Measurements from ENCODE around the gene ESYT2. TPM values are rescaled to one million over a fixed set of nuclear protein-coding genes. Genes with fewer than 3 reads are reported as not detected.

ESYT2 gene
- total and polyA plus RNA-seq, 2 of the 4 experiments (the other 2 are of a cell fraction), result 26.7 to 69.9 TPM

- H2BK120ac ChIP-seq (ENCODE audit: low read depth, low read length), result no peak overlapping the region
- H3K9me1 ChIP-seq (ENCODE audit: insufficient read depth, low read length), result no peaks in the 10 kb centered on the region; the same call in 1 of the 2 replicates
- no peak overlapping the region for H3K9ac ChIP-seq (ENCODE audit: low read depth, low read length)
- H3K9me3 ChIP-seq (ENCODE audit: control insufficient read depth, insufficient read depth, low read length), result no peaks in the 10 kb centered on the region
- H3K14ac ChIP-seq (replicated peaks; ENCODE audit: low read depth, low read length), result no peak overlapping the region
- H3K4me2 ChIP-seq (ENCODE audit: low read depth, low read length), result no peak overlapping the region
- H2AK5ac ChIP-seq (ENCODE audit: low read depth, low read length), result no peak overlapping the region
- H3K36me3 ChIP-seq (ENCODE audit: control insufficient read depth, insufficient read depth, low read length), result peaks cover 12% of the 10 kb centered on the region
- TF ChIP-seq MAFK (IDR thresholded peaks at IDR 0.05; ENCODE audit: low read depth, low read length) (no peak), CTCF (conservative IDR thresholded peaks at IDR 0.05; ENCODE audit: low read depth, low read length) (no peak), NFE2L2 (IDR thresholded peaks at IDR 0.05; ENCODE audit: low read depth, low read length) (no peak), SMC3 (IDR thresholded peaks at IDR 0.05; ENCODE audit: low read depth, low read length) (no peak), FOS (IDR thresholded peaks at IDR 0.05; ENCODE audit: low read depth, low read length) (no peak), CEBPB (IDR thresholded peaks at IDR 0.05; ENCODE audit: low read depth, low read length) (no peak), RAD21 (IDR thresholded peaks at IDR 0.05; ENCODE audit: low read length) (no peak), MAZ (IDR thresholded peaks at IDR 0.05; ENCODE audit: borderline replicate concordance, low read depth, low read length) (no peak), CHD1 (IDR thresholded peaks at IDR 0.05; ENCODE audit: low read depth, low read length) (no peak), USF2 (IDR thresholded peaks at IDR 0.05; ENCODE audit: low read depth, low read length) (no peak), RCOR1 (IDR thresholded peaks at IDR 0.05; ENCODE audit: insufficient replicate concordance, low read length) (no peak), RFX5 (IDR thresholded peaks at IDR 0.05; ENCODE audit: low read depth, low read length) (no peak)
- TF ChIP-seq, protein P1, sequence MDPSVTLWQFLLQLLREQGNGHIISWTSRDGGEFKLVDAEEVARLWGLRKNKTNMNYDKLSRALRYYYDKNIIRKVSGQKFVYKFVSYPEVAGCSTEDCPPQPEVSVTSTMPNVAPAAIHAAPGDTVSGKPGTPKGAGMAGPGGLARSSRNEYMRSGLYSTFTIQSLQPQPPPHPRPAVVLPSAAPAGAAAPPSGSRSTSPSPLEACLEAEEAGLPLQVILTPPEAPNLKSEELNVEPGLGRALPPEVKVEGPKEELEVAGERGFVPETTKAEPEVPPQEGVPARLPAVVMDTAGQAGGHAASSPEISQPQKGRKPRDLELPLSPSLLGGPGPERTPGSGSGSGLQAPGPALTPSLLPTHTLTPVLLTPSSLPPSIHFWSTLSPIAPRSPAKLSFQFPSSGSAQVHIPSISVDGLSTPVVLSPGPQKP (IDR thresholded peaks at IDR 0.05; ENCODE audit: borderline replicate concordance, low read depth, low read length), result no peak
- CTCF ChIA-PET, result interaction anchor here (0.7 kb wide), 1 partner anchor 37 kb away, joined by 4 read pairs; no protein-coding TSS in a partner anchor
- WGBS, 2 experiments (ENCODE audit: extremely low coverage in 2 of 2, insufficient read length in 1 of 2), result no CpG with 5 or more reads among the region's 2 CpGs
- POLR2A ChIA-PET (ENCODE audit: unreplicated experiment), result no interaction called here
- dilution Hi-C loops (cut with HindIII; ENCODE audit: low sequenced_read_pairs, unreplicated experiment), result no loop called here
- no TSS peak for BruUV-seq (replicated peaks)
- H4K91ac ChIP-seq (ENCODE audit: insufficient read depth, low read depth, low read length), result no peak overlapping the region
- no peak overlapping the region for H2AK9ac ChIP-seq (replicated peaks; ENCODE audit: low read depth, low read length, poor library complexity)
- no peak overlapping the region for H3K23ac ChIP-seq (ENCODE audit: low read depth, low read length)
- peaks cover 5% of the 10 kb centered on the region for H3K4me1 ChIP-seq (ENCODE audit: control insufficient read depth, insufficient read depth, low read length)
- intact Hi-C loops (cut with micrococcal nuclease), result no loop called here
- no peaks in the 10 kb centered on the region for H3K27me3 ChIP-seq (ENCODE audit: control insufficient read depth, insufficient read depth, low read length)
- in situ Hi-C loops (cut with MboI; ENCODE audit: low sequenced_read_pairs), result no loop called here
- no peak overlapping the region for H2AFZ ChIP-seq (replicated peaks; ENCODE audit: low read length, poor library complexity)
- H3K27ac ChIP-seq (ENCODE audit: insufficient read depth, low read length), result no peak overlapping the region
- H3K18ac ChIP-seq (ENCODE audit: low read depth, low read length), result no peak overlapping the region
- peaks cover 8 to 20% of the 10 kb centered on the region in 2 experiments; a peak in 3 of 4 replicates for H3K79me1 ChIP-seq (ENCODE audit: low read depth in 1 of 2, low read length in 2 of 2)
- no peaks in the 10 kb centered on the region for H4K20me1 ChIP-seq (ENCODE audit: insufficient read depth, low read length)
- ATAC-seq (ENCODE audit: low read depth) (no peak), DNase-seq (no peak)
- H4K8ac ChIP-seq (ENCODE audit: low read depth in 2 of 2, low read length in 2 of 2), result no peak overlapping the region
- H3K4me3 ChIP-seq (ENCODE audit: insufficient read depth, low read depth, low read length), result no peak overlapping the region
- H2BK5ac ChIP-seq (ENCODE audit: low read depth, low read length, poor library complexity, severe bottlenecking), result no peak overlapping the region
- no peak overlapping the region for H3K56ac ChIP-seq (ENCODE audit: extremely low read depth, insufficient read depth, low read length)
- no peak overlapping the region for H3K4ac ChIP-seq (ENCODE audit: low read depth, low read length)
- no peak overlapping the region for H4K5ac ChIP-seq (ENCODE audit: low read depth, low read length)
- H2BK15ac ChIP-seq (ENCODE audit: low read depth, low read length), result no peak overlapping the region
- no peak overlapping the region for H2BK20ac ChIP-seq (ENCODE audit: low read depth, low read length)
Measured at GRCh38 chr7:158689488-158689887, 139.8 kb downstream of the ESYT2 start.
